ENCODE data around the gene SOWAHA. TPM values are rescaled to one million over a fixed set of nuclear protein-coding genes. Genes with fewer than 3 reads are reported as not detected.
A peak's percentile ranks its signal among the peaks of the same experiment; 100 is the strongest.

SOWAHA gene
- total and polyA plus RNA-seq, 2 donors (not counting 1 experiment from before 2014, with no cell fraction given), result not detected

DNA sequence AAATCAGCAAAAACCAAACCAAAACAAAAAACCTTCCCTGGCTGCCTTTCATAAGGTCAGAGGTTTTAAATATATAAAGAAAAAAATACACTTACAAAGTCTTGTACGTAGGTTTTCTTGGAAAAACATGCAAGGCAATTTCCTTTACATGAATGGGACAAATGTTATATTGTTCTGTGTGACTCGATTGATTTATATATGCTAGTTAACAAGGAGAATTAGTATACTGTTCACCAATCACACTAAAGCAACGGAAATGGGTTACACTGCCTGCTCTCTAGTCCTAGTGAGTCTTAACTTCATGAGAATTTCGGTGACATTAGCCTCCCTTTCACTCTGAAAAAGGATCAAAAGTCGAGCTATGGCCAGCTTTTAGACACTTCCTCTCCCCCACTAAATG lies 47.6 kb downstream of the SOWAHA start:
- Mint-ChIP-seq H3K4me1 (peaks cover 5% of the 10 kb centered on the region), H3K9me3 (ENCODE audit: insufficient read depth) (no peaks in the 10 kb centered on the region), H3K27me3 (peaks cover 9% of the 10 kb centered on the region), H3K4me3 (no peak overlapping the region), H3K27ac (no peak overlapping the region)
- Histone ChIP-seq H3K9me3 (ENCODE audit: control extremely low read depth in 1 of 3, control insufficient read depth in 2 of 3, insufficient read depth in 1 of 3, low read length in 2 of 3) (no peaks in the 10 kb centered on the region), H4K20me1 (ENCODE audit: control insufficient read depth, insufficient read depth, low read length, poor library complexity, severe bottlenecking) (no peaks in the 10 kb centered on the region), H3K4me1 (ENCODE audit: control insufficient read depth in 2 of 2, insufficient read depth in 2 of 2, low read length in 2 of 2) (peaks cover 6 to 7% of the 10 kb centered on the region in 2 donors), H3K27me3 (replicated peaks in 1 of 4; ENCODE audit: control extremely low read depth in 1 of 4, control insufficient read depth in 3 of 4, insufficient read depth in 4 of 4, low read length in 3 of 4) (peaks cover 0 to 4% (median 0%) of the 10 kb centered on the region in 4 experiments), H3K4me2 (replicated peaks; ENCODE audit: low read depth, low read length, poor library complexity, severe bottlenecking) (no peak overlapping the region), H3K9ac (ENCODE audit: low read length) (no peak overlapping the region), H3K4me3 (ENCODE audit: control extremely low read depth in 1 of 5, extremely low read depth in 1 of 5, insufficient read depth in 1 of 5, low read depth in 2 of 5, low read length in 4 of 5) (no peak overlapping the region), H3K79me2 (ENCODE audit: control insufficient read depth, insufficient read depth, low read length) (no peaks in the 10 kb centered on the region), H3K27ac (ENCODE audit: low read length in 2 of 2) (no peak overlapping the region), H3K36me3 (replicated peaks in 1 of 2; ENCODE audit: control extremely low read depth in 1 of 2, control insufficient read depth in 1 of 2, extremely low read depth in 1 of 2, insufficient read depth in 2 of 2, low read length in 1 of 2) (no peaks in the 10 kb centered on the region), H2AFZ (ENCODE audit: insufficient read depth, low read depth, low read length, poor library complexity, severe bottlenecking) (no peak overlapping the region)
- 93% methylated on average over 2 of the region's 5 CpGs for WGBS (ENCODE audit: insufficient coverage)
- intact Hi-C loops (cut with micrococcal nuclease), result no loop called here
- DNase-seq (no peak), ATAC-seq (ENCODE audit: low read depth) (no peak)
- POLR2A ChIA-PET, result no interaction called here
- CTCF ChIA-PET, result no interaction called here
- TF ChIP-seq EZH2 (IDR thresholded peaks at IDR 0.05; ENCODE audit: borderline replicate concordance, insufficient read depth, low read depth, low read length, poor library complexity, severe bottlenecking) (no peak), CTCF (IDR thresholded peaks at IDR 0.05) (no peak)

GRCh38 chr5:132865668-132866341 lies 52.7 kb downstream of the SOWAHA start:
- Histone ChIP-seq H3K4me3 (ENCODE audit: control extremely low read depth in 1 of 5, extremely low read depth in 1 of 5, insufficient read depth in 1 of 5, low read depth in 2 of 5, low read length in 4 of 5) (peak overlapping the region; percentile 67 to 93 (median 81)), H3K36me3 (replicated peaks in 1 of 2; ENCODE audit: control extremely low read depth in 1 of 2, control insufficient read depth in 1 of 2, extremely low read depth in 1 of 2, insufficient read depth in 2 of 2, low read length in 1 of 2) (peaks cover 0 to 8% of the 10 kb centered on the region in 2 experiments), H3K4me2 (replicated peaks; ENCODE audit: low read depth, low read length, poor library complexity, severe bottlenecking) (peak overlapping the region; percentile 88), H3K79me2 (ENCODE audit: control insufficient read depth, insufficient read depth, low read length) (no peaks in the 10 kb centered on the region), H3K27ac (ENCODE audit: low read length in 2 of 2) (peak overlapping the region; percentile 92 to 93), H3K27me3 (replicated peaks in 1 of 4; ENCODE audit: control extremely low read depth in 1 of 4, control insufficient read depth in 3 of 4, insufficient read depth in 4 of 4, low read length in 3 of 4) (no peaks in the 10 kb centered on the region), H2AFZ (ENCODE audit: insufficient read depth, low read depth, low read length, poor library complexity, severe bottlenecking) (peak overlapping the region; percentile 98), H3K9me3 (ENCODE audit: control extremely low read depth in 1 of 3, control insufficient read depth in 2 of 3, insufficient read depth in 1 of 3, low read length in 2 of 3) (no peaks in the 10 kb centered on the region), H3K4me1 (ENCODE audit: control insufficient read depth in 2 of 2, insufficient read depth in 2 of 2, low read length in 2 of 2) (peaks cover 16 to 19% of the 10 kb centered on the region in 2 donors), H4K20me1 (ENCODE audit: control insufficient read depth, insufficient read depth, low read length, poor library complexity, severe bottlenecking) (no peaks in the 10 kb centered on the region), H3K9ac (ENCODE audit: low read length) (peak overlapping the region; percentile 94)
- Mint-ChIP-seq H3K9me3 (ENCODE audit: insufficient read depth) (no peaks in the 10 kb centered on the region), H3K4me1 (peaks cover 26% of the 10 kb centered on the region), H3K4me3 (peak overlapping the region; percentile 93), H3K27ac (peak overlapping the region; percentile 98), H3K27me3 (no peaks in the 10 kb centered on the region)
- ChIA-PET CTCF (interaction anchor here (1.3 to 2.9 kb wide), 3 partner anchors 35 to 365 kb away, joined by 4 to 13 read pairs (median 6); partner anchors contain the start of gene SHROOM1), POLR2A (interaction anchor here (0.5 to 1.0 kb wide), 3 partner anchors 37 to 376 kb away, joined by 3 read pairs; partner anchors contain the start of gene IRF1)
- no peak for TF ChIP-seq CTCF (IDR thresholded peaks at IDR 0.05)
- no peak for TF ChIP-seq EZH2 (IDR thresholded peaks at IDR 0.05; ENCODE audit: borderline replicate concordance, insufficient read depth, low read depth, low read length, poor library complexity, severe bottlenecking)
- intact Hi-C loops (cut with micrococcal nuclease), result loop anchor here (1.0 to 5.0 kb wide), 8 partner anchors 36 to 497 kb away; partner anchors contain the start of genes HSPA4, KIF3A, RAD50 and SHROOM1
- DNase-seq (no peak), ATAC-seq (ENCODE audit: low read depth) (peak; percentile 23)
- 41% methylated on average over 29 of the region's 30 CpGs for WGBS (ENCODE audit: insufficient coverage)
